Ishikawa (cell line): Measurements from ENCODE around the gene MAB21L4.

ENCODE experiments used
- CEBPB ChIP-seq: IDR thresholded peaks from 2 replicates; pipeline ENCODE4 v1.6.1; 2012
- CREB1 ChIP-seq: IDR thresholded peaks from 2 replicates; pipeline ENCODE4 v1.6.1; 2012; ENCODE audit warnings: low read depth
- MAX ChIP-seq: IDR thresholded peaks from 2 replicates; pipeline ENCODE4 v1.6.1; 2012
- NFIC ChIP-seq: IDR thresholded peaks from 2 replicates; pipeline ENCODE4 v1.6.1; 2012

GRCh38 chr2:240933048-240933965 is 37.4 kb upstream of the MAB21L4 start:
- TF ChIP-seq MAX (no peak), CREB1 (no peak), NFIC (no peak), CEBPB (no peak)
